NCI-H1417 (cell line): ENCODE results near the gene MAPRE2.

ENCODE experiments used
- DNase-seq, 3 experiments: peaks; one replicate each; lab custom pipeline; 2025; lab: John Stamatoyannopoulos, UW

Gene MAPRE2

GRCh38 chr18:35180455-35180854 lies 139.2 kb downstream of the MAPRE2 start:
- DNase-seq, result no peak

DNA sequence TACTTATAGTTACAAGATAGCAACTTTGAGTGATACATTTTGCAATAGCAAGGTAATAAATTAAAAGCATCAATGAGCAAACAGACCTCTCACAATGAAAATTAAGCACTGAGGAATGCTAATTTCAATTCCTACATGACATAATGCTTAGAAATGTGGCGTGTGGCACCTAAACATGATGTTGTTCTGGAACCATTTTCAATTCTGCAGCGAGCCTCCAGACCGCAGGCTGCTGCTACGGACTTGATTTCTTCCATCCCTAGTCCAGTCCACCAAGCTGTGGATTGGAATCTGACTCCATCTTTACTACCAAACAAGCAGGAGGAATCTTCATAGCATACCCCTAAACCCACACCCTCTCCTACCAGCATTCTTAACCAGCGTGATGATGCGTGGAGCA lies 140.9 kb downstream of the MAPRE2 start:
- DNase-seq, result no peak

DNA sequence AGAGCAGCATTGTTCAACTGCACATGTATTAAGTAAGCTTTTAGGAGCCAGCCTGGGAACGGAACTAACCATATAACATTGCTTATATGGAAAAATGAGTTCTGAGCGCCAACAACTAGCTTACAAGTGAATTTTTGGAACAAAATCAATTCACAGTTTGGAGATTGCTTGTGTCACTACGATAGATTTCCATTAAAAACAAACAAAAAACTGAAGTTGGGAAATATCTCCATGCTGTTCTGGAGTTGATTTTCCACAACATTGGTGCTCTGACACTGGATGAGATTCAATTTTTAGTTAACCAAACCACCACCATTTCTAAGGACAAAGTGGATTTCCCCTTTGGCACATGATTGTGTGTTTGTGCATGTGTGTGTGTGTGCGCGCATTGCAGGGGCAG lies 142.7 kb downstream of the MAPRE2 start:
- DNase-seq, result no peak

GRCh38 chr18:35185771-35186170 lies 144.6 kb downstream of the MAPRE2 start:
- DNase-seq, result no peak

DNA sequence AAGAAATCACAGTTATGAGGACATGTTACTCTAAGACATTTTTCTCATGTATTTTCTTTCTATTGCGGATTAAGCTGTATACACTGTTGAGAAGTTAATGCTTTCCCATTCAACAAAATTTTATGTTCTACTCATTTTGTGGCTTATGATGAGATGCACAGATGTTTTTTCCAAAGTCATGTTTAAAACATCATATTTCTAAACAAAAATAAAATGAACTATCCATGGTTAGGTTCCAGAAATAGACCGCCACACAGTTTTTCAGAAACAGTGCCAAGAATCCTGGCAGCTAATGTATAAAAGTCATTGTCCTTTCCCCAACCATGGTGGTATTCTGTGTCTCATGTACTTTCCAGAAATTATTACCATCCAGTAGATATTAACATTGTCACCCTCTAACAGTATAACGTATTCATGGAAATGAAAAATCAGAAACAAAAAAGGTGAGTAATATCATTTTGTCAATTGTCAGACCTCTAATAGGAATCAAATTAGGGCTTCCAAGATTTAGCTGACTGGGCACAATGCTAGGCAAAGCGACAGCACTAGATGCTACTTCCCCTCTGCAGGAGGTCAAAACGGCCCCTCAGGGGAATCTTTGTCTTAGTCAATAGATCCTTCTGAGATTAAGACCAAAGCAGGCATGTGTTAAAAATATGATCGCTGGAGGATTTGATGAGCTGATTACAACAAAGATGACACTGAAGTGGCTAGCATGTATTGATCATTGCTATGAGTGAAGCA lies 145.2 kb downstream of the MAPRE2 start:
- peak in 1 of 3 experiments; percentile 23 for DNase-seq

DNA sequence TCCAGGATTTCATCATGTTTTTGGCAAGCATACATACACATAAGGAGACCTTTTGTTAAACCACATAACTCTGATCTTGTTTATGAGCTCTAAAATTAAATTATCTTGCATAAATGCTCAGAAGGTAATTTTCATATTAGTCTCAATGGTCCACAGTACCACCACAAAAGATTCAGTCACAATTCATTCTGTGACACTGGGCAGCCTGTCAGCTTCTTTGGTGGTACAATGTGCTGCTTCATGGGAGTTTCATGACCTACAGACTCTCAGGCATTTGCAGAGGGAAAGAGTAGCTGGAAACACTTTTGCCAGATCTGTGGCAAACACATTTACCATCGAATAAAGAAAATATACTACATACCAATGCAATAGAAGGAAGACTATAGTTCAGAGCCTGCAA lies 148.3 kb downstream of the MAPRE2 start:
- DNase-seq, result no peak

- DNase-seq, result no peak
Observed at GRCh38 chr18:35190948-35191697, 149.9 kb downstream of the MAPRE2 start.

GRCh38 chr18:35191698-35192025 lies 150.4 kb downstream of the MAPRE2 start:
- DNase-seq, result no peak

- peak; percentile 59 to 93 (median 89) for DNase-seq
Observed at GRCh38 chr18:35192415-35192814, 151.2 kb downstream of the MAPRE2 start.
